K562 (cell line): ENCODE data around the gene FNDC1. TPM values are rescaled to one million over a fixed set of nuclear protein-coding genes. Genes with fewer than 3 reads are reported as not detected.

Experiments used
- ATAC-seq: fragments of 200-7000 bp; cut with Tn5 transposase; 3 replicates; pipeline ENCODE4 v1.9.1; 2020; ENCODE audit warnings: moderate library complexity
- BruUV-seq: library from RNA; stranded (reverse); fragments of 400-500 nt; replicated peaks from 2 replicates; lab custom pipeline; 2021; lab: Mats Ljungman, UMichigan
- CTCF ChIA-PET: fragments of 300-600 bp; formaldehyde crosslinking; extraction: SDS; loops from one replicate; lab custom pipeline; 2021; ENCODE audit warnings: low intra/inter-chr PET ratio; lab: Yijun Ruan, JAX
- POLR2A ChIA-PET: fragments of 300-600, 350-650 bp; sonication (Branson Sonifier 250); formaldehyde crosslinking; extraction: SDS; loops from one replicate; lab custom pipeline; 2021; ENCODE audit warnings: antibody characterized with exemption, inconsistent platforms; lab: Yijun Ruan, JAX
- DNase-seq, 4 experiments: peaks; one replicate each; pipeline versions ENCODE4 v3.0.0 to v3.0.0-alpha.2; 2011 to 2018; ENCODE audit warnings: low spot score in 3 of 4, mixed read lengths in 3 of 4; ENCODE audit errors: extremely low read depth in 1 of 4
- FAIRE-seq: peaks from 2 replicates; lab custom pipeline; 2011; peaks lifted over from hg19 to GRCh38; lab: Jason Lieb, UNC
- H2AFZ ChIP-seq: 2 replicates; pipeline ENCODE4 v1.6.0; 2011; ENCODE audit warnings: low read depth, low read length, control low read depth, inconsistent platforms
- H3K27ac ChIP-seq: fragments of 200-600 bp; 3 replicates; pipeline ENCODE4 v1.8.0; 2011; ENCODE audit warnings: low read depth, mild to moderate bottlenecking, control low read depth, inconsistent platforms, low read length, moderate library complexity, mixed read lengths; ENCODE audit errors: extremely low read depth
- H3K27me3 ChIP-seq, 2 experiments: fragments of 300-600 bp in 1 of 2; 2 replicates in 1 of 2; 3 replicates in 1 of 2; pipeline versions ENCODE4 v1.6.0 to v1.8.0; 2011; ENCODE audit warnings: inconsistent platforms in 2 of 2, low read length in 2 of 2, mild to moderate bottlenecking in 1 of 2, mixed read lengths in 1 of 2, moderate library complexity in 1 of 2; ENCODE audit not compliant: control insufficient read depth in 2 of 2, insufficient read depth in 2 of 2
- H3K36me3 ChIP-seq: fragments of 300-600 bp; 3 replicates; pipeline ENCODE4 v1.8.0; 2011; ENCODE audit warnings: mild to moderate bottlenecking, low read length, inconsistent platforms; ENCODE audit not compliant: control insufficient read depth, insufficient read depth
- H3K4me1 ChIP-seq, 2 experiments: fragments of 200-600 bp in 1 of 2; replicated peaks in 1 of 2; 2 replicates in 1 of 2; 3 replicates in 1 of 2; pipeline versions ENCODE4 v1.5.1 to v1.8.0; 2011; ENCODE audit warnings: inconsistent platforms in 2 of 2, low read length in 2 of 2, mild to moderate bottlenecking in 1 of 2, mixed read lengths in 1 of 2, moderate library complexity in 1 of 2; ENCODE audit not compliant: control insufficient read depth in 2 of 2, insufficient read depth in 2 of 2
- H3K4me2 ChIP-seq: 2 replicates; pipeline ENCODE4 v1.6.1; 2011; ENCODE audit warnings: low read length, control low read depth, inconsistent platforms, mixed read lengths; ENCODE audit not compliant: insufficient read depth
- H3K4me3 ChIP-seq: fragments of 200-600 bp; sonication (generic), shearing (Covaris generic); 2 replicates; pipeline ENCODE4 v1.5.1; 2016; ENCODE audit warnings: control low read depth, inconsistent platforms
- H3K79me2 ChIP-seq: fragments of 200-600 bp; 3 replicates; pipeline ENCODE4 v1.8.0; 2011; ENCODE audit warnings: low read length, inconsistent platforms; ENCODE audit not compliant: control insufficient read depth, insufficient read depth
- H3K9ac ChIP-seq, 2 experiments: 2 replicates each; pipeline versions ENCODE4 v1.6.0 to v1.6.1; 2011; ENCODE audit warnings: low read depth in 2 of 2, low read length in 2 of 2, control low read depth in 1 of 2, inconsistent platforms in 1 of 2, mild to moderate bottlenecking in 1 of 2, mixed read lengths in 1 of 2; ENCODE audit not compliant: insufficient read depth in 1 of 2
- H3K9me1 ChIP-seq: one replicate; pipeline ENCODE4 v1.6.0; 2011; ENCODE audit warnings: inconsistent platforms, mild to moderate bottlenecking, low read length, moderate library complexity; ENCODE audit not compliant: control insufficient read depth, insufficient read depth
- H3K9me3 ChIP-seq: replicated peaks from 2 replicates; pipeline ENCODE4 v1.5.1; 2011; ENCODE audit warnings: low read depth, low read length, inconsistent platforms; ENCODE audit not compliant: control insufficient read depth, insufficient read depth
- H4K20me1 ChIP-seq: replicated peaks from 2 replicates; pipeline ENCODE4 v1.6.1; 2011; ENCODE audit warnings: low read length, inconsistent platforms, mixed read lengths; ENCODE audit not compliant: control insufficient read depth, insufficient read depth
- DPF2 ChIP-seq: fragments of 450-650 bp; IDR thresholded peaks from 2 replicates; pipeline ENCODE4 v1.6.1; 2016
- MAFF ChIP-seq: IDR thresholded peaks from 2 replicates; pipeline ENCODE4 v1.6.1; 2012; ENCODE audit warnings: low read length, improper control_type of control experiment
- MYC ChIP-seq, 2 experiments: fragments of 250-450 bp in 1 of 2; sonication (Bioruptor Pico) in 1 of 2; IDR thresholded peaks; 2 replicates each; pipeline versions ENCODE4 v1.5.1 to v1.6.1; 2012 to 2021; ENCODE audit warnings: low read depth in 2 of 2, borderline replicate concordance in 1 of 2, improper control_type of control experiment in 1 of 2, low read length in 1 of 2, mild to moderate bottlenecking in 1 of 2, moderate library complexity in 1 of 2
- SREBF1 ChIP-seq: fragments of 150-350 bp; IDR thresholded peaks from 2 replicates; pipeline ENCODE4 v1.6.1; 2014; ENCODE audit warnings: antibody characterized with exemption, low read depth, low read length, borderline replicate concordance
- ZBTB1 ChIP-seq: sonication (generic); formaldehyde crosslinking; IDR thresholded peaks from 2 replicates; pipeline ENCODE4 v1.8.1; 2023; ENCODE audit warnings: missing genetic modification reagents, low read depth, mild to moderate bottlenecking, borderline replicate concordance
- ZNF23 ChIP-seq: fragments of 250-450 bp; sonication (Bioruptor Pico); IDR thresholded peaks from 2 replicates; pipeline ENCODE4 v1.4.0; 2020; ENCODE audit warnings: mild to moderate bottlenecking
- ZNF282 ChIP-seq: sonication (generic); formaldehyde crosslinking; IDR thresholded peaks from 2 replicates; pipeline ENCODE4 v1.8.1; 2023; ENCODE audit warnings: missing genetic modification reagents
- ZNF431 ChIP-seq: sonication (generic); formaldehyde crosslinking; IDR thresholded peaks from 2 replicates; pipeline ENCODE4 v1.8.0; 2022; ENCODE audit warnings: mild to moderate bottlenecking, missing genetic modification reagents
- WGBS: fragments of 100-300 bp; shearing (Covaris generic); methylation state at CpG from one replicate; pipeline ENCODE4 v1.1.6; 2016; ENCODE audit warnings: low coverage, mixed read lengths; ENCODE audit not compliant: insufficient coverage; ENCODE audit errors: missing lambda C conversion rate; 5-methylcytosine and 5-hydroxymethylcytosine counted together
- in situ Hi-C: fragments of 300-500 bp; cut with MboI; formaldehyde crosslinking; loops from 4 replicates; pipeline ENCODE4 v1.15.0; 2018; ENCODE audit warnings: inconsistent platforms, mixed read lengths
- intact Hi-C: fragments of 100-400 bp; cut with micrococcal nuclease; formaldehyde crosslinking; loops from 2 replicates; pipeline ENCODE4 v1.14.2; 2022
- polyA plus RNA-seq, 8 experiments: library from polyadenylated mRNA; depleted of rRNA in 4 of 8; stranded (reverse) in 5 of 8; unstranded in 3 of 8; fragments of >200 nt; fragmentation: Nextera tagmentation in 2 of 8; fragmentation: Illumina TruSeq in 1 of 8; extraction: Ambion mirVana in 2 of 8; extraction: Trizol in 1 of 8; gene quantifications; 2 replicates each; pipeline versions ENCODE4 v1.2.1 to v1.2.3, GENCODE V29; 2011 to 2014; ENCODE audit warnings: inconsistent platforms in 1 of 8, missing spikeins in 1 of 8
- total RNA-seq, 7 experiments: library from RNA; depleted of rRNA in 6 of 7; stranded (reverse); fragments of >200 nt in 6 of 7; fragmentation: Illumina TruSeq in 2 of 7; extraction: Trizol in 2 of 7; gene quantifications; 2 replicates each; pipeline versions ENCODE4 v1.2.1 to v1.2.3, GENCODE V29; 2011 to 2021; ENCODE audit warnings: low replicate concordance in 1 of 7

FNDC1 gene
- total and polyA plus RNA-seq, 9 of the 15 experiments (the other 6 are each of a cell fraction or from before 2014, with no cell fraction given), result not detected

- Histone ChIP-seq H3K27ac (no peak overlapping the region), H3K9me1 (no peaks in the 10 kb centered on the region), H3K27me3 (peaks cover 3 to 17% of the 10 kb centered on the region in 2 experiments; a peak in 2 of 5 replicates), H3K79me2 (no peaks in the 10 kb centered on the region), H3K4me3 (no peak overlapping the region), H2AFZ (no peak overlapping the region), H3K36me3 (no peaks in the 10 kb centered on the region), H3K9me3 (no peaks in the 10 kb centered on the region), H3K4me2 (no peak overlapping the region), H4K20me1 (no peaks in the 10 kb centered on the region), H3K9ac (no peak overlapping the region), H3K4me1 (no peaks in the 10 kb centered on the region)
- no peak for DNase-seq
- no peak for ATAC-seq
- ChIA-PET CTCF (no interaction called here), POLR2A (no interaction called here)
- intact Hi-C loops, result no loop called here
- TF ChIP-seq MAFF (no peak), ZBTB1 (CRISPR knock-in tag) (no peak), DPF2 (no peak), ZNF23 (CRISPR knock-in tag) (no peak), MYC (IDR thresholded peaks at IDR 0.05; ENCODE audit: low read depth, low read length) (no peak), MYC (CRISPR knock-in tag; IDR thresholded peaks at IDR 0.05; ENCODE audit: borderline replicate concordance, low read depth) (no peak), ZNF431 (CRISPR knock-in tag) (no peak), ZNF282 (CRISPR knock-in tag) (no peak), SREBF1 (no peak)
- FAIRE-seq, result no peak
- WGBS, result 0% methylated on average over 2 of the region's 2 CpGs
- no TSS peak for BruUV-seq
- in situ Hi-C loops, result no loop called here
Observed at GRCh38 chr6:159303159-159303558, 134.0 kb downstream of the FNDC1 start.
